A172 (cell line): Measurements from ENCODE around the gene BTBD2. TPM values are rescaled to one million over a fixed set of nuclear protein-coding genes. Genes with fewer than 3 reads are reported as not detected.

Source experiments
- DNase-seq: peaks from one replicate; pipeline ENCODE4 v3.0.0-alpha.2; 2015; ENCODE audit warnings: low spot score
- total RNA-seq: library from RNA; depleted of rRNA; stranded (reverse); fragments of >200 nt; shearing (Covaris generic); gene quantifications from 2 replicates; pipeline ENCODE4 v1.2.3, GENCODE V29; 2014

The BTBD2 gene
- total RNA-seq, 1 experiment from 2014 or later = 60.4 TPM

- DNase-seq = no peak
Observed at GRCh38 chr19:1985588-1986356, 29.7 kb downstream of the BTBD2 start.

GRCh38 chr19:1984357-1984756 is 31.2 kb downstream of the BTBD2 start:
- no peak for DNase-seq

- DNase-seq = no peak
Observed at GRCh38 chr19:1981253-1981652, 34.3 kb downstream of the BTBD2 start.

GRCh38 chr19:1980809-1981181 is 34.7 kb downstream of the BTBD2 start:
- no peak for DNase-seq

GRCh38 chr19:1980091-1980808 is 35.3 kb downstream of the BTBD2 start:
- DNase-seq = no peak

- DNase-seq = no peak
Observed at GRCh38 chr19:1979642-1980041, 35.9 kb downstream of the BTBD2 start.

GRCh38 chr19:1979017-1979416 is 36.5 kb downstream of the BTBD2 start:
- DNase-seq = no peak

- DNase-seq = no peak
Observed at GRCh38 chr19:1978346-1978894, 37.1 kb downstream of the BTBD2 start.

- DNase-seq = no peak
Observed at GRCh38 chr19:1977120-1977519, 38.4 kb downstream of the BTBD2 start.

GRCh38 chr19:1975162-1975480 is 40.4 kb downstream of the BTBD2 start:
- no peak for DNase-seq

- no peak for DNase-seq
Observed at GRCh38 chr19:1974381-1975161, 40.9 kb downstream of the BTBD2 start.

GRCh38 chr19:1970806-1971502 is 44.6 kb downstream of the BTBD2 start:
- peak; percentile 68 for DNase-seq

GRCh38 chr19:1970003-1970805 is 45.3 kb downstream of the BTBD2 start:
- peak; percentile 95 for DNase-seq

GRCh38 chr19:1969176-1970002 is 46.1 kb downstream of the BTBD2 start:
- DNase-seq = no peak

GRCh38 chr19:1968279-1969175 is 47.0 kb downstream of the BTBD2 start:
- no peak for DNase-seq

- DNase-seq = no peak
Observed at GRCh38 chr19:1967087-1967608, 48.4 kb downstream of the BTBD2 start.

- DNase-seq = no peak
Observed at GRCh38 chr19:1962674-1963073, 52.8 kb downstream of the BTBD2 start.

- no peak for DNase-seq
Observed at GRCh38 chr19:1961000-1961883, 54.3 kb downstream of the BTBD2 start.
